ENCODE data around the gene AOC2. TPM values are rescaled to one million over a fixed set of nuclear protein-coding genes. Genes with fewer than 3 reads are reported as not detected.
A peak's percentile ranks its signal among the peaks of the same experiment; 100 is the strongest.

AOC2 gene
- total RNA-seq, 6 experiments from 2014 or later, result 0.20 to 0.78 (median 0.41) TPM

- Mint-ChIP-seq H3K9me3 (no peaks in the 10 kb centered on the region), H3K36me3 (ENCODE audit: low read depth) (peaks cover 45% of the 10 kb centered on the region), H3K27ac (no peak overlapping the region), H3K4me1 (ENCODE audit: low read depth) (peaks cover 47% of the 10 kb centered on the region), H3K27me3 (ENCODE audit: insufficient read depth) (no peaks in the 10 kb centered on the region; the same call in 1 of the 2 replicates), H3K4me3 (no peak overlapping the region)
- no peak for TF ChIP-seq CTCF (IDR thresholded peaks at IDR 0.05)
- no peak for DNase-seq
Observed at GRCh38 chr17:42821176-42821575, 23.2 kb upstream of the AOC2 start.

- Mint-ChIP-seq H3K9me3 (no peaks in the 10 kb centered on the region), H3K27me3 (ENCODE audit: insufficient read depth) (no peaks in the 10 kb centered on the region; the same call in 1 of the 2 replicates), H3K36me3 (ENCODE audit: low read depth) (peaks cover 7% of the 10 kb centered on the region), H3K27ac (no peak overlapping the region), H3K4me3 (no peak overlapping the region), H3K4me1 (ENCODE audit: low read depth) (peaks cover 22% of the 10 kb centered on the region)
- TF ChIP-seq CTCF (IDR thresholded peaks at IDR 0.05), result no peak
- no peak for DNase-seq
Observed at GRCh38 chr17:42827472-42827871, 16.9 kb upstream of the AOC2 start.

DNA sequence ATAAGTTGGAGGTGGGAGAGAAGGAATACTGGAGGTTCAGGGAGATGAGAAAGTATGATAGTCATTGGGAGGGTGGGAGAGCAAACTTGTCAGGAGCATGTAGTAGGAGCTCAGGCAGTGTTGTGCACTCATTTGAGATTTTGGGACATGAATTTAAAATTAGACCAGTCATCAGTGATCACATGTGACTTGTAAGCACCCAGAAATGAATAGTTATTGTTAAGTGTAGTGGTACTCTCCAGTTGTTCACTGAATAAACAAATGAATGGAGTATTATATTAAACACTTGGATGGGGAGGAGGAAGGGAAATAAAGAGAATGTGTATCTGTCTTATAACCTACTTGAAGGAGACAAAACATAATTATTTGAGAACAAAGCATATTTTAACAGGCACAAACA, 13.4 kb upstream of the AOC2 start:
- H3K36me3 Mint-ChIP-seq (ENCODE audit: low read depth), result peaks cover 10% of the 10 kb centered on the region; the same call in 1 of the 2 replicates
- no peaks in the 10 kb centered on the region for H3K9me3 Mint-ChIP-seq
- H3K27me3 Mint-ChIP-seq (ENCODE audit: insufficient read depth), result peaks cover 4% of the 10 kb centered on the region; the same call in 1 of the 2 replicates
- no peak for DNase-seq
- H3K4me1 Mint-ChIP-seq (ENCODE audit: low read depth), result peaks cover 21% of the 10 kb centered on the region
- no peak overlapping the region for H3K27ac Mint-ChIP-seq
- TF ChIP-seq CTCF (IDR thresholded peaks at IDR 0.05), result no peak
- no peak overlapping the region for H3K4me3 Mint-ChIP-seq

DNA sequence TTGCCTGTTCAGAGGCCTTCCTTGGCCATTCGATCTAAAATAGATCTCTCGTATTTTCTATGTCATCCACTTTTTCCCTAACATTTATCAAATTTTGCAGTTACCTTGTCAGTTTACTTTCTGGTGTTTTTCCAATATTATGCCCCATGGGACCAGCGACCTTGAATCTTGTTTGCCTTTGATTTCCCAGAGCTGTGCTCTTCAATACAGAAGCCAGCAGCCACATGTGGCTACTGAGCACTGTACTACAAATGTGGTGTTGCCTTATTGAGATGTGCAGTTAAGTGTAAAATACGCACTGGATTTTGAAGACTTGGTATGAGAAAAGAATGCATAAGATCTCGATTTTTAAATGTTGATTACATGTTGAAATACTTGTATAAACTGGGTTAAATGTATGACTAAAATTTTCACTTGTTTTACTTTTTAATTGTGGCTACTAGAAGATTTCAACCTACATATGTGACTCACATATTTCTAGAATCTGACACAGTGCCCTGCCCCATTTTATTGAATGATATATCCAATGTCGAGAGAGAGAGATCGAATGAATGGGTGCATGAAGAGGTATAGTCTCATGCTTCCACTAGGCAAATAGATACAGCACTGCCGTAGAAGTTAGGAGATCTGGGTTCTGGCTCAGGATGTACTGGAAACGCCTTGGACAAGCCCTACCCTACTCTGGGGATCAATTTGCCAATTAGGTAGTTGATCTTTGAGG, 12.0 kb upstream of the AOC2 start:
- Mint-ChIP-seq H3K27me3 (ENCODE audit: insufficient read depth) (peaks cover 4% of the 10 kb centered on the region; the same call in 1 of the 2 replicates), H3K4me1 (ENCODE audit: low read depth) (peaks cover 21% of the 10 kb centered on the region), H3K9me3 (no peaks in the 10 kb centered on the region), H3K27ac (peak overlapping the region; percentile 99), H3K36me3 (ENCODE audit: low read depth) (peaks cover 10% of the 10 kb centered on the region; the same call in 1 of the 2 replicates), H3K4me3 (peak overlapping the region; percentile 98)
- TF ChIP-seq CTCF (IDR thresholded peaks at IDR 0.05), result no peak
- no peak for DNase-seq

GRCh38 chr17:42832934-42833766, 11.2 kb upstream of the AOC2 start, which contains the start of gene PSME3:
Gene PSME3, plus strand, starts transcription at chr17:42833397. Its CDS starts 235 bp downstream, at chr17:42833632.
- DNase-seq, result peak; percentile 85
- peak; percentile 25; the same call in 1 of the 2 replicates for TF ChIP-seq CTCF (IDR thresholded peaks at IDR 0.05)
- Mint-ChIP-seq H3K9me3 (no peaks in the 10 kb centered on the region), H3K27me3 (ENCODE audit: insufficient read depth) (peaks cover 5% of the 10 kb centered on the region; the same call in 1 of the 2 replicates), H3K36me3 (ENCODE audit: low read depth) (peaks cover 16% of the 10 kb centered on the region; the same call in 1 of the 2 replicates), H3K4me1 (ENCODE audit: low read depth) (peaks cover 21% of the 10 kb centered on the region), H3K27ac (peak within 1 kb of the TSS; percentile 99), H3K4me3 (peak within 1 kb of the TSS; percentile 98)
